ENCODE results near the gene VTCN1.
"Not testable (repeated sequence)": the region's sequence is repeated elsewhere in the genome, so short reads cannot be mapped to it uniquely, and the experiment has no call there.

The VTCN1 gene

GRCh38 chr1:117110774-117111173 is 100.0 kb downstream of the VTCN1 start:
- DNase-seq (ENCODE audit: insufficient read length, low spot score), result no peak
- no peak for TF ChIP-seq CTCF (IDR thresholded peaks at IDR 0.05; ENCODE audit: insufficient read depth, missing control alignments)
- FAIRE-seq, result no peak

- FAIRE-seq, result no peak
- no peak for TF ChIP-seq CTCF (IDR thresholded peaks at IDR 0.05; ENCODE audit: insufficient read depth, missing control alignments)
- no peak for DNase-seq (ENCODE audit: insufficient read length, low spot score)
Observed at GRCh38 chr1:117107364-117107763, 103.4 kb downstream of the VTCN1 start.

GRCh38 chr1:117106478-117106877 is 104.2 kb downstream of the VTCN1 start:
- no peak for TF ChIP-seq CTCF (IDR thresholded peaks at IDR 0.05; ENCODE audit: insufficient read depth, missing control alignments)
- FAIRE-seq (no peak), DNase-seq (ENCODE audit: insufficient read length, low spot score) (no peak)

- no peak for FAIRE-seq
Observed at GRCh38 chr1:117105722-117106121, 105.0 kb downstream of the VTCN1 start.

GRCh38 chr1:117104986-117105385 is 105.7 kb downstream of the VTCN1 start:
- DNase-seq (ENCODE audit: insufficient read length, low spot score) (no peak), FAIRE-seq (no peak)
- no peak for TF ChIP-seq CTCF (IDR thresholded peaks at IDR 0.05; ENCODE audit: insufficient read depth, missing control alignments)

More at GRCh38 chr1:117105722-117106121, 105.0 kb downstream of the VTCN1 start:
- no peak for DNase-seq (ENCODE audit: insufficient read length, low spot score)
- no peak for TF ChIP-seq CTCF (IDR thresholded peaks at IDR 0.05; ENCODE audit: insufficient read depth, missing control alignments)

- not testable (repeated sequence) for DNase-seq (ENCODE audit: insufficient read length, low spot score); FAIRE-seq
Observed at GRCh38 chr1:117101858-117102257, 108.9 kb downstream of the VTCN1 start.

GRCh38 chr1:117101334-117101733 is 109.4 kb downstream of the VTCN1 start:
- no peak for DNase-seq (ENCODE audit: insufficient read length, low spot score)
- FAIRE-seq, result no peak
- TF ChIP-seq CTCF (IDR thresholded peaks at IDR 0.05; ENCODE audit: insufficient read depth, missing control alignments), result no peak

- DNase-seq (ENCODE audit: insufficient read length, low spot score), result no peak
- TF ChIP-seq CTCF (IDR thresholded peaks at IDR 0.05; ENCODE audit: insufficient read depth, missing control alignments), result no peak
- FAIRE-seq, result no peak
Observed at GRCh38 chr1:117098287-117098890, 112.3 kb downstream of the VTCN1 start.
